GM18858 (cell line): Measurements from ENCODE around the gene RIC3.
"Not testable (repeated sequence)": the region's sequence is repeated elsewhere in the genome, so short reads cannot be mapped to it uniquely, and the experiment has no call there.

Experiments used
- ATAC-seq: cut with Tn5 transposase; IDR thresholded peaks from one replicate; pipeline ENCODE4 v1.9.1; 2021; ENCODE audit not compliant: unreplicated experiment

RIC3 gene

DNA sequence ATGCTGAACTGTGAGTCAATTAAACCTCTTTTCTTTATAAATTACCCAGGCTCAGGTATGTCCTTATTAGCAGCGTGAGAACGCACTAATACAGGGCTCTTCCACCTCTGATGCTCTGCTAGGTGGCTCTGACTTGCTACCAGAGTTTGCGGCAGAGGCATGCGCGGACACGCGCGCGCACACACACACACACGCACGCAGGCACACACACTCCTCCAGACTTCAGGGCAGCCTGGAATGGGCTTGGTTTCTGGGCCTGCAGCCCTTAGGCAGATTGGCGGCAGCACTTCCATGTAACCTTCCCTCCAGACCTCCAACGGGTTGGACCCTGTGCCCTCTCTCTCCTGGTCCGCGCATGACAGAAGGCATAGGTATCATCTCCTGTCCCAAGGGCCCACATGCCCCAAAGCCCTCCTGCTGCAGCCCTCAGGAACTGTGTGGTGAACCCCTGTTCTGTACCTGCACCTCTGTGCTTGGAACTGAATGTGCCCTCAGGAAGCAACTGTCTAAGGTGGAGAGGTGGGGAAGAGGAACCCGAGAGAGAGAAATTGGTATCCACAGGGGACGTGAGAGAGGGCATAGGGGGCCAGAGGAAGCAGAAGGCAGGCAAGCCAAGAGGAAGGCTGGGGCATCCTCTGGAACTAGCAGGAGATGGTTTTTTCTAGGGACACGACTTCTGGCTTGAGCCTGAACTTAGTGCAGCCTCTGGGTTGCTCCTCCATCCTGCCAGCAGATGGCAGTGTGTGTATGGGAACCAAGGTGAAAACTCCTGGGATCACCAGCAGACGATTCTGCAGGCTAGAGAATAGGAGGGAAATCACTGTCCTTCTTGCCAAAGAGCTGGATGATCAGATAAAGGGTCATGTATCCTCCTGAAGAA lies 23.4 kb upstream of the RIC3 start:
- ATAC-seq = no peak

- ATAC-seq = no peak
These were observed 21.6 kb upstream of the RIC3 start for GRCh38 chr11:8190431-8190830.

DNA sequence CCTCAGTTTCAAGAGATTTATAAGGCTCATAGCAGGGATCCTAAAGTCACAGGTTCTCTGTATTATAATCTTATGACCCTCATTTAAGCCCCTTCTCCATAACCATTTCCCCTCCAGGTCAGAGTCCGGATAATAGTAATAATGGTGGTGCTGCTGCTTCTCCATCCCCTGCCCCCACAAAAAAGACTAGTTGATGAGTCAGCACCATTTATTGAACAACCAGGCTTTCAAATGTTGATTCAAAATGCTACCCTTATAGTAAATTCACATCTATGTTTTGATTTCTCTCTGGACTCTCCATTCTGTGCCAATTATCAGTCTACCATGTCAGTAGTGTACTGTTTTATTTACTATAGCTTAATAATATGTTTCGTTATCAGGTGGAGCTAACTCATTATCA lies 17.6 kb upstream of the RIC3 start:
- ATAC-seq = no peak

DNA sequence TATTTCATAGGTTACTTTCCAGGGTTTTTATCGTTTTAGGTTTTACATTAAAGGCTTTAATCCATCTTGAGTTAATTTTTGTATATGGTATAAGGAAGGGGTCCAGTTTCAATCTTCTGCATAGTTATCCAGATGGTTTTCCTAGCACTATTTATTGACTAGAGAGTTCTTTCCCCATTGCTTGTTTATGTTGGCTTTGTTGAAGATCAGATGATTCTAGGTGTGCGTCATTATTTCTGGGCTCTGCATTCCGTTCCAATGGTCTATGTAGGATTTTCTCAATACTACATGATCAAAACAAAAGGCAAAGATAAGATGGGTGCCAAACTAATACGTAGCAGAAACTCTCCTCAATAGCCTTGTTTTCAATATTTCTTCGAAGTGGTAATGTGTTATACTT lies 14.3 kb upstream of the RIC3 start:
- no peak for ATAC-seq

DNA sequence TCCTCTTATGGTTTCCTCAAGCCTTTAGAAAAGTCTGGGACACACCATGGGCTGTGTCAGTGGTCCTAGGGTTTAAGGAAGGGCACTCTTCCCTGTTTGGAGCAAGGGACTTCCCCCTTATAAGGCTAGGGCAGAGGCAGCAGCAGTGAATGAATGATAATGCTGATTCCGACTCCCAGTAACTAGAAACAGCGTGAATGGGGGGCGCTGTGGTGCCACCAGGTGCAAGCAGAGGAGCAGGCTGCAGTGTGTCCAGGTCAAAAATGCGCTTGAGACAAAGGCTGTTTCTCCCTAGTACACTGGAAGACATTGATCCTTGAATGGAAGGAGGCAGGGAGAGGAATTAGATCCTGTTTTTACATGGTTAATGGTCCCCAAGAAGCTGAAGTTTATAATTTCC lies 11.6 kb upstream of the RIC3 start:
- no peak for ATAC-seq

GRCh38 chr11:8178297-8178696 lies 9.5 kb upstream of the RIC3 start:
- no peak for ATAC-seq

- ATAC-seq = no peak
These were observed 8.3 kb upstream of the RIC3 start for GRCh38 chr11:8177136-8177535.

DNA sequence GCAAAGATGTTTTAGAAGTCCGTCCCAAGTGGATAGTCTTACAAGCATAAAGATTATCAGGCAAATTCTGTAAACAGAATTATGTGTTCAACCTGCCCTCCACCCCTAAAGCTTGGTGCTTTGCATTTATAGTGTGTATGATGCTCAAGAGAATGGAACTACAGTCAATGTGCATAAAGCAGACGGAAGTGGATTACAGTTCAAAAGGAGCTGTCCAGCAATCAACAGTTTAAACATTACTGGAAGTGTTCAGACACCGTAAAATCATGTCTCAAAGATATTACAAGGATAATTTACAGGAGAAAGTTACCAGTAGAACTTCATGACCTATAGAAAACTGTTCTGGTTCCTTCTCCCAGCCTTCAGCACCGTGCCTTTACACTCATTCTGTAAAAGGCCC lies 1.0 kb downstream of the RIC3 start:
- ATAC-seq = no peak

DNA sequence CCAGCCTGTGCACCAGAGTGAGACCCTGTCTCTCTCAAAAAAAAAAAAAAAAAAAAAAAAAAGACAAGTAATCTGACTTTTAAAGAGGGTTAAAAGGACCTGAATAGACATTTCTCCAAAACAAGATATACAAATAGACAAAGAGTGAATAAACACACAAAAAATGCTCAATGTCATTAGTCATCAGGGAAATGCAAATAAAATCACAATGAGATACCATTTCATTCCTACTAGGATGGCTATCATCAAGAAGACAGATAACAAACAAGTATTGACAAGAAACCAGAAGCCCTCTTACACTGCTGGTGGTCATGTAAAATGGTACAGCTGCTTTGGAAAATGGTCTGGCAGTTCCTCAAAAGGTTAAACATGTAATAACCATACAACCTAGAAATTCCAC lies 4.1 kb downstream of the RIC3 start:
- no peak for ATAC-seq

DNA sequence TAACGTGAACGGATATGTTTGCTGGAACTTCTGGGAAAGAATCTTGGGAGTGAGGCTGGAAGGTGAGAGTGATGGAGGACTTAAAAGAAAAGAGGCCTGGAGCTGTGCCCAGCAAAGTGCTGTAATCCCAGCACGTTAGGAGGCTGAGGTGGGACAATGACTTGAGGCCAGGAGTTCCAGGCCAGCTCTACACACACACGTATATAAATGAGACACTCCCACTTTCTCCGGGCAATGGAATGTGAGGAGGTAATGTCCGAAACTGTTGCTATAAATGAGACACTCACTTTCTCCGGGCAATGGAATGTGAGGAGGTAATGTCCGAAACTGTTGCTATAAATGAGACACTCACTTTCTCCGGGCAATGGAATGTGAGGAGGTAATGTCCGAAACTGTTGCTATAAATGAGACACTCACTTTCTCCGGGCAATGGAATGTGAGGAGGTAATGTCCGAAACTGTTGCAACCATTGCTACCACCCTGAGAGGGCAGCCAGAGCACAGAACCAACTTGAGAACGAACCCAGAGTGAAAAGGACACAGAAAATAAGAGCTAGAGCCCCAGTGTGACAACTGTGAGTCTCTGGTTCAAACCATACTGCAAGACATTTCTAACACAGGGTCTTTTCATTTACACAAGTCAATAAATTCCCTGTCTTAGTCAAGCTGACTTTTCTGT lies 7.1 kb downstream of the RIC3 start:
- not testable (repeated sequence) for ATAC-seq

DNA sequence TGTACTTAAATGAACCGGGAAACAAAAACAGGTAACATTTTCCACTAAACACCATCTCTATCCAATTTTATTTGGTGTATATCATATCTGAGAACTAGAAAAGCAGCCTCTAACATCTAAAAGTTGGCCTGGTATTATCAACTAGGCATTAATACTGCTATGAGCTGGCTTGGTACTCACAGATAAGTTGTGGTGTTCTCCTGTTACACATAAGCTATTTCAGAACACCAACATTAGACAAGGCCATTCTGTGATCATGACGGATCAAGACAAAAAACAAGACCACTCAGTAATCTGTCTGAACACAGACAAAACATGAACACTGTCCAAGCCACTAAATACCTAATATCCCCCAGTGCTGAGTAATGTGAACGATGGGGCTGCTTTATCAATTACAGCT lies 11.9 kb downstream of the RIC3 start:
- no peak for ATAC-seq

GRCh38 chr11:8149726-8150125 lies 19.1 kb downstream of the RIC3 start:
- no peak for ATAC-seq

DNA sequence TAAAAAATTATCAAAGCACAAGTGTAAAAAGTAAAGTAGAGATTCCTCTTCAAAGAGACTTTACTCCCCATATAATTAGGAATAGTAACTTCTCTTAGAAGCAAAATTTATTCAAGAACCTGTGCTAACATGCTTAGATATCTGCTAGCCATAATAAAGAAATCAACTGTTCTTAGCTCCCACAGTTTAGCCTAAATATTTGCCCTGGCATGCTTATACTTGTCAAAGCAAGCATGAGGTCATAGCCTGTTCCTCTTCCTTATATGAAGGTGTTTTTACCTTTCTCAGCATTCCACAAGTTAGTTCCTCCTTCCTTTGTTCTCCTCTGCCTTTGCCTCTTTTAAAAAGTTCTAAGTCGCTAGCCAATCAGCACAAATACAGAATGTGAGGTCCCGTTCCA lies 30.3 kb downstream of the RIC3 start:
- no peak for ATAC-seq

- no peak for ATAC-seq
These were observed 41.4 kb downstream of the RIC3 start for GRCh38 chr11:8127447-8127846.

DNA sequence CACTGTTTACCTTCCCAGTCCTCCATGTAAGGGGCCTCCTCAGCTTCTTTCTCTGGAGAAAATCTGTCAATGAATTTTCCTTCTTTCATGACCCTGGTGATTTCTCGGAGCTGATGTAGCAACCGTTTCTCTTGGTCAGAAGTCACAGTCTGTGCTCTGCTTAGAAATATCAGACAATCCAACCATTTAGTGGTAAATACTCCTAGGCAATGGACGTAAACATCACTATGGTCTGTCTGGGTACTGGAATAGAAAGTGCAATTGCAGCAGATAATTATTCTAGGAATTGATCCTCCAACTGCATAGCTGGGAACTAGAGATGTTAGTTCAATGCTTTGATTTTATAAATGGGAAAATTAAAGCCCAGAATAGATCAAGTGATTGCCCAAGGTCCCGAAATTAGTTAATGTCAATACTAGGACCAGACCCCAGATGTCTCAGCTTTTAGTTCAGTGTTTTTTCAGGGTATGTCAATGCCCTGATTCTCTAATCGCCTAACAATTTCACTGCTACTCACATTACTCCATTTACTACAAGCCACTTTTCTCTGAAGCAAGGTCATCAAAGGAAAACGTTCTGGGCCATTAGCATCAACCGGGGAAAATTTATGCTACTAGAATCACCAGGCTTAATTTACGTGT lies 42.1 kb downstream of the RIC3 start:
- no peak for ATAC-seq

GRCh38 chr11:8122173-8122764 lies 46.6 kb downstream of the RIC3 start:
- no peak for ATAC-seq

DNA sequence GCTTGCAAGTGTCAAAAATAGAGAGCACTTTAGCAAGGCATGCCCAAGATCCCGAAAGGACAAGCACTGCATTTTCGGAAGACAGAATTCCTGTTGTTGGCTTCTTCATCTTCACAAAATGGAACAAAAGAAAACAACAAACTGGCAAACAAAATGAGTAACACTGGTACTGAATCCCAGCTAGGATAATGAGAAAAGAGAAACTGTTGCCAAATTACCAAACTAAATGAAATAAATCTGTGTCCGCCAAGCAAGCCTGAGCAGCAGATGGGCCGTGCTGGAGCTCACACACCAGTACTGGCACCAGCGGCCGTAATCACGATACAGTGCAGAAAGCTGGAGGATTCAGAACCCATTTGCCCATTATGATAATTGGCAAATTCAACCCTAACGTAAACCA lies 57.2 kb downstream of the RIC3 start:
- no peak for ATAC-seq

- ATAC-seq = no peak
These were observed 58.4 kb downstream of the RIC3 start for GRCh38 chr11:8110396-8110795.

DNA sequence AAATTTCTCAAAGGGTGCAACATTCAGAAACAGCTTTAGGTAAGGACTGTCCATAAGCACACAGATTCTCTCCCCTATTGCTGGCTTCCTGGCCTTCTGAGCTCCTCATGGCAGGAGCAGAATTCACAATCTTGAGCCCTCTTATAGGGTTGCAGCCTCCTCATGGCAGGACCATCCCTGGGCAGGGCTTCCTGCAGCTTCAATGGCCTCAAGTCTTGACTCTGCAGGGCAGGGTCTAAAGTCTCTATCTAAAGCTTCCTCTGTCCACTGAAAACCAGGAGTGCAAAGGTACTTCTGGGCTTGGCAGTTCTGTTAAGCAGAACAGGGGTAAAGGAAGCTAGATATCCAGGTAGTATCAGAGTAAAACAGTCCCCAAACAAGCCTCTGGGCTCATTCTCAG lies 59.1 kb downstream of the RIC3 start:
- no peak for ATAC-seq

DNA sequence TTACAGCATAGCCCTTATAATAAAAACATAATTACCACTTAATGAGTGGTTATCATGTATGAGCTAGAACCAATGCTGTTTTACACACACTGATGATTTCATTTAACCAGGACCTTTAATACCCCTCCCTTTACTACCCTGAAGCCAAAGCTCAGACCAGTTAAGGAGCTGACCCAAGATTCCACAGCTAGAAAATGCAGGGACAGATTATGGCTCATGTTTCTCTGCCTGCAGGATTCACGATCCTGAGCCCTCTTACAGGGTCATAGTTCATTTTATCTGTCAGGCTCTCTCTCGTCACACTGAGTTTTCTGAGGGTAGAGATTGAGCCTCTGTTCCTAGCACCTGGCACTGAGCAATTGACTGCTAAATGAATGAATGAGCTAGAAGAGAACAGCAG lies 60.4 kb downstream of the RIC3 start:
- no peak for ATAC-seq

DNA sequence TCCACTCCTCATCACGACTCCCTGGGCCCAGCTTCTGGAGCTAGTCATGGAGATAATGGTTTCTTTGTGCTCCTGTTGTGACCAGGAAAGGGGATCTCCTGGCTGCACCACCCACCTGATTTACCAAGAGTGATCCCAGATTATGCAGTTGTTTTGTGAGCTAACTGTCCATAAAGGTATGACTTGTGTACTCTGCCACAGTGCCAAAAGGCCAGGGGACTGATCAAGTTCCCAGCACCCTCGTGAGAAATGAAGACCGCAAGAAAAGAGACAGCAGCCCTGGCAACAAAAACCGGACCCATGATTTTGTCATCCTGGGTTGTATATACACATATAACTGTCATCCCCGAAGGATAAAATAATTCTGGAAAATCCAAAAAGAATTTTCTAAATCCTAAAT lies 61.2 kb downstream of the RIC3 start:
- ATAC-seq = no peak

- ATAC-seq = no peak
These were observed 62.1 kb downstream of the RIC3 start for GRCh38 chr11:8106679-8107078.
